Liver (tissue), 9 donors: ENCODE results near the gene NIP7. TPM values are rescaled to one million over a fixed set of nuclear protein-coding genes. Genes with fewer than 3 reads are reported as not detected.

Experiments
- DNase-seq: peaks from one replicate; pipeline ENCODE4 v3.0.0-alpha.2; 2017; ENCODE audit warnings: low spot score
- H3K27ac ChIP-seq, 2 donors: one replicate each; pipeline ENCODE4 v1.7.0; 2013; ENCODE audit warnings: inconsistent platforms in 2 of 2, low read length in 2 of 2, control low read depth in 1 of 2, low read depth in 1 of 2, mild to moderate bottlenecking in 1 of 2
- H3K27me3 ChIP-seq, 4 donors: one replicate each; pipeline versions ENCODE4 v1.6.1 to v1.7.0; 2013; ENCODE audit warnings: low read length in 3 of 4, inconsistent platforms in 1 of 4, mild to moderate bottlenecking in 1 of 4, moderate library complexity in 1 of 4; ENCODE audit not compliant: control insufficient read depth in 4 of 4, insufficient read depth in 4 of 4
- H3K36me3 ChIP-seq, 4 donors: one replicate each; pipeline versions ENCODE4 v1.6.1 to v1.7.0; 2013; ENCODE audit warnings: low read length in 3 of 4, mild to moderate bottlenecking in 3 of 4, low read depth in 1 of 4, moderate library complexity in 1 of 4; ENCODE audit not compliant: control insufficient read depth in 4 of 4, insufficient read depth in 3 of 4
- H3K4me1 ChIP-seq, 4 donors: one replicate each; pipeline versions ENCODE4 v1.6.1 to v1.7.0; 2013; ENCODE audit warnings: low read length in 3 of 4, mild to moderate bottlenecking in 3 of 4, moderate library complexity in 1 of 4; ENCODE audit not compliant: control insufficient read depth in 4 of 4, insufficient read depth in 4 of 4
- H3K4me3 ChIP-seq, 3 donors: one replicate each; pipeline versions ENCODE4 v1.6.1 to v1.7.0; 2013; ENCODE audit warnings: low read length in 3 of 3, control low read depth in 1 of 3, low read depth in 1 of 3, mild to moderate bottlenecking in 1 of 3
- H3K9ac ChIP-seq, 2 donors: one replicate each; pipeline ENCODE4 v1.7.0; 2013; ENCODE audit warnings: low read length in 2 of 2, mild to moderate bottlenecking in 2 of 2, moderate library complexity in 2 of 2, control low read depth in 1 of 2, low read depth in 1 of 2
- H3K9me3 ChIP-seq, 4 donors: one replicate each; pipeline versions ENCODE4 v1.6.1 to v1.7.0; 2013; ENCODE audit warnings: low read length in 3 of 4; ENCODE audit not compliant: control insufficient read depth in 4 of 4
- EGR1 ChIP-seq, 2 donors: IDR thresholded peaks; 2 replicates each; pipeline ENCODE4 v1.6.1; 2016 to 2018; ENCODE audit warnings: antibody characterized with exemption in 2 of 2, low read depth in 2 of 2
- FOXA1 ChIP-seq: IDR thresholded peaks from 2 replicates; pipeline ENCODE4 v1.6.1; 2016; ENCODE audit warnings: antibody characterized with exemption
- FOXA2 ChIP-seq: IDR thresholded peaks from 2 replicates; pipeline ENCODE4 v1.6.1; 2016; ENCODE audit warnings: antibody characterized with exemption
- GABPA ChIP-seq, 2 donors: IDR thresholded peaks in 1 of 2; conservative IDR thresholded peaks in 1 of 2; 2 replicates each; pipeline ENCODE4 v1.6.1; 2016; ENCODE audit warnings: antibody characterized with exemption in 2 of 2, mild to moderate bottlenecking in 1 of 2, moderate library complexity in 1 of 2
- HNF4A ChIP-seq, 2 donors: conservative IDR thresholded peaks; 2 replicates each; pipeline ENCODE4 v1.6.1; 2016; ENCODE audit warnings: antibody characterized with exemption in 2 of 2, mild to moderate bottlenecking in 2 of 2
- HNF4G ChIP-seq: IDR thresholded peaks from 2 replicates; pipeline ENCODE4 v1.6.1; 2016; ENCODE audit warnings: antibody characterized with exemption
- JUND ChIP-seq, 2 donors: IDR thresholded peaks; 2 replicates each; pipeline ENCODE4 v1.6.1; 2016; ENCODE audit warnings: antibody characterized with exemption in 2 of 2
- NR2F2 ChIP-seq: IDR thresholded peaks from 2 replicates; pipeline ENCODE4 v1.6.1; 2016; ENCODE audit warnings: antibody characterized with exemption
- RAD21 ChIP-seq, 2 donors: IDR thresholded peaks; 2 replicates each; pipeline ENCODE4 v1.6.1; 2016; ENCODE audit warnings: antibody characterized with exemption in 2 of 2, mild to moderate bottlenecking in 2 of 2
- RXRA ChIP-seq, 2 donors: IDR thresholded peaks; 2 replicates each; pipeline ENCODE4 v1.6.1; 2017 to 2018; ENCODE audit warnings: antibody characterized with exemption in 2 of 2, mild to moderate bottlenecking in 1 of 2
- SP1 ChIP-seq: IDR thresholded peaks from 2 replicates; pipeline ENCODE4 v1.6.1; 2018; ENCODE audit warnings: antibody characterized with exemption, mild to moderate bottlenecking
- TAF1 ChIP-seq: conservative IDR thresholded peaks from 2 replicates; pipeline ENCODE4 v1.6.1; 2016; ENCODE audit warnings: antibody characterized with exemption, mild to moderate bottlenecking
- YY1 ChIP-seq: IDR thresholded peaks from 2 replicates; pipeline ENCODE4 v1.6.1; 2016; ENCODE audit warnings: antibody characterized with exemption, mild to moderate bottlenecking
- WGBS: extraction: QIAGEN DNeasy Blood & Tissue Kit; methylation state at CpG from one replicate; pipeline ENCODE4 v1.1.7; 2013; 5-methylcytosine and 5-hydroxymethylcytosine counted together
- polyA plus RNA-seq, 2 donors: library from polyadenylated mRNA; stranded (reverse) in 1 of 2; unstranded in 1 of 2; fragments of 200-250 nt in 1 of 2; fragments of >200 nt in 1 of 2; fragmentation: Nextera tagmentation in 1 of 2; extraction: Ambion mirVana in 1 of 2; gene quantifications; one replicate each; pipeline versions ENCODE4 v1.2.1 to v1.2.3, GENCODE V29; 2013 to 2015
- total RNA-seq, 2 donors: library from RNA; depleted of rRNA; stranded (reverse); fragments of >200 nt; gene quantifications; one replicate each; pipeline ENCODE4 v1.2.3, GENCODE V29; 2014
- TF ChIP-seq, protein P1 (sequence below): IDR thresholded peaks from 2 replicates; pipeline ENCODE4 v1.6.1; 2016; ENCODE audit warnings: antibody characterized with exemption
- TF ChIP-seq, protein P2 (sequence below): IDR thresholded peaks from 2 replicates; pipeline ENCODE4 v1.6.1; 2016; ENCODE audit warnings: antibody characterized with exemption, mild to moderate bottlenecking
- TF ChIP-seq, protein P3 (sequence below): fragments of 150-350 bp; IDR thresholded peaks from 2 replicates; pipeline ENCODE4 v1.5.1; 2017; ENCODE audit warnings: improper control_type of control experiment, low read depth, low read length; ENCODE audit not compliant: missing input control
- TF ChIP-seq, protein P4 (sequence below): IDR thresholded peaks from 2 replicates; pipeline ENCODE4 v1.6.1; 2016; ENCODE audit warnings: antibody characterized with exemption
- TF ChIP-seq, protein P5 (sequence below): IDR thresholded peaks from 2 replicates; pipeline ENCODE4 v1.6.1; 2016; ENCODE audit warnings: antibody characterized with exemption
- donor health status: healthy.
- donor health status: healthy.
- donor health status: healthy.
- donor health status: healthy.
- donor health status: healthy.

Gene NIP7
- total and polyA plus RNA-seq, 4 donors = 7.4 to 14.0 (median 11.1) TPM

DNA sequence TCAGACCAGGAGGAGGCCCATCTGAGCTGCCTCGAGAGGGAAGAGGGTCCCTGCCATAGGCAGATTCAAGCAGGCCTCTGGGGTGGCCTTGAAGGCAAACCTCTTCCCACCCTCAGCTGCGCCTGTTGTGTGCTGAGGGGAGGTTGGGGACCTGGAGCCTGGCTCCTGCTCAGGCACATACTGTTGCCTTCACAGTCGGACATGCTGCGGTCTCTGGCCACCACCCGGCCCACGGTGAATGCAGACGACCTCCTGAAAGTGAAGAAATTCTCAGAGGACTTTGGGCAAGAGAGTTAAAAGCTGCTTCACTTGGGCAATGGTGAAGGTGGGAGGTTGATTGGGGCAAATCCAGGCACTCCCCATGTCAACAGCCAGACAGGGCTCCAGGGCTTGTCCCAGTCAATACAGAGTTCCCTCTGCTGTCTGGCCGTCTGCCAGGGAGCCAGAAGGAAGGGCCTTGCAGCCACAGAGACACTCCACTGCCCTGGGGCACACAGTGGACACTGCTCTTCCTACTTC is 15.5 kb upstream of the NIP7 start:
- peak; percentile 58 for DNase-seq
- peaks cover 18 to 65% (median 52%) of the 10 kb centered on the region in 4 donors for H3K4me1 ChIP-seq
- H3K27ac ChIP-seq = peak overlapping the region; percentile 60 to 87
- peak; percentile 50 for TF ChIP-seq YY1
- TF ChIP-seq RAD21 (IDR thresholded peaks at IDR 0.05) = peak; percentile 14 to 33
- TF ChIP-seq NR2F2 = peak; percentile 38
- TF ChIP-seq, protein P1, sequence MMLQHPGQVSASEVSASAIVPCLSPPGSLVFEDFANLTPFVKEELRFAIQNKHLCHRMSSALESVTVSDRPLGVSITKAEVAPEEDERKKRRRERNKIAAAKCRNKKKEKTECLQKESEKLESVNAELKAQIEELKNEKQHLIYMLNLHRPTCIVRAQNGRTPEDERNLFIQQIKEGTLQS = no peak
- TF ChIP-seq SP1 = peak; percentile 89
- TF ChIP-seq RXRA (IDR thresholded peaks at IDR 0.05) = peak; percentile 77 to 83
- TF ChIP-seq JUND (IDR thresholded peaks at IDR 0.05) = peak in 1 of 2 donors; percentile 16
- TF ChIP-seq FOXA1 = peak; percentile 75
- TF ChIP-seq, protein P2, sequence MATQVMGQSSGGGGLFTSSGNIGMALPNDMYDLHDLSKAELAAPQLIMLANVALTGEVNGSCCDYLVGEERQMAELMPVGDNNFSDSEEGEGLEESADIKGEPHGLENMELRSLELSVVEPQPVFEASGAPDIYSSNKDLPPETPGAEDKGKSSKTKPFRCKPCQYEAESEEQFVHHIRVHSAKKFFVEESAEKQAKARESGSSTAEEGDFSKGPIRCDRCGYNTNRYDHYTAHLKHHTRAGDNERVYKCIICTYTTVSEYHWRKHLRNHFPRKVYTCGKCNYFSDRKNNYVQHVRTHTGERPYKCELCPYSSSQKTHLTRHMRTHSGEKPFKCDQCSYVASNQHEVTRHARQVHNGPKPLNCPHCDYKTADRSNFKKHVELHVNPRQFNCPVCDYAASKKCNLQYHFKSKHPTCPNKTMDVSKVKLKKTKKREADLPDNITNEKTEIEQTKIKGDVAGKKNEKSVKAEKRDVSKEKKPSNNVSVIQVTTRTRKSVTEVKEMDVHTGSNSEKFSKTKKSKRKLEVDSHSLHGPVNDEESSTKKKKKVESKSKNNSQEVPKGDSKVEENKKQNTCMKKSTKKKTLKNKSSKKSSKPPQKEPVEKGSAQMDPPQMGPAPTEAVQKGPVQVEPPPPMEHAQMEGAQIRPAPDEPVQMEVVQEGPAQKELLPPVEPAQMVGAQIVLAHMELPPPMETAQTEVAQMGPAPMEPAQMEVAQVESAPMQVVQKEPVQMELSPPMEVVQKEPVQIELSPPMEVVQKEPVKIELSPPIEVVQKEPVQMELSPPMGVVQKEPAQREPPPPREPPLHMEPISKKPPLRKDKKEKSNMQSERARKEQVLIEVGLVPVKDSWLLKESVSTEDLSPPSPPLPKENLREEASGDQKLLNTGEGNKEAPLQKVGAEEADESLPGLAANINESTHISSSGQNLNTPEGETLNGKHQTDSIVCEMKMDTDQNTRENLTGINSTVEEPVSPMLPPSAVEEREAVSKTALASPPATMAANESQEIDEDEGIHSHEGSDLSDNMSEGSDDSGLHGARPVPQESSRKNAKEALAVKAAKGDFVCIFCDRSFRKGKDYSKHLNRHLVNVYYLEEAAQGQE = no peak
- TF ChIP-seq, protein P3, sequence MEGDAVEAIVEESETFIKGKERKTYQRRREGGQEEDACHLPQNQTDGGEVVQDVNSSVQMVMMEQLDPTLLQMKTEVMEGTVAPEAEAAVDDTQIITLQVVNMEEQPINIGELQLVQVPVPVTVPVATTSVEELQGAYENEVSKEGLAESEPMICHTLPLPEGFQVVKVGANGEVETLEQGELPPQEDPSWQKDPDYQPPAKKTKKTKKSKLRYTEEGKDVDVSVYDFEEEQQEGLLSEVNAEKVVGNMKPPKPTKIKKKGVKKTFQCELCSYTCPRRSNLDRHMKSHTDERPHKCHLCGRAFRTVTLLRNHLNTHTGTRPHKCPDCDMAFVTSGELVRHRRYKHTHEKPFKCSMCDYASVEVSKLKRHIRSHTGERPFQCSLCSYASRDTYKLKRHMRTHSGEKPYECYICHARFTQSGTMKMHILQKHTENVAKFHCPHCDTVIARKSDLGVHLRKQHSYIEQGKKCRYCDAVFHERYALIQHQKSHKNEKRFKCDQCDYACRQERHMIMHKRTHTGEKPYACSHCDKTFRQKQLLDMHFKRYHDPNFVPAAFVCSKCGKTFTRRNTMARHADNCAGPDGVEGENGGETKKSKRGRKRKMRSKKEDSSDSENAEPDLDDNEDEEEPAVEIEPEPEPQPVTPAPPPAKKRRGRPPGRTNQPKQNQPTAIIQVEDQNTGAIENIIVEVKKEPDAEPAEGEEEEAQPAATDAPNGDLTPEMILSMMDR = no peak
- TF ChIP-seq, protein P4, sequence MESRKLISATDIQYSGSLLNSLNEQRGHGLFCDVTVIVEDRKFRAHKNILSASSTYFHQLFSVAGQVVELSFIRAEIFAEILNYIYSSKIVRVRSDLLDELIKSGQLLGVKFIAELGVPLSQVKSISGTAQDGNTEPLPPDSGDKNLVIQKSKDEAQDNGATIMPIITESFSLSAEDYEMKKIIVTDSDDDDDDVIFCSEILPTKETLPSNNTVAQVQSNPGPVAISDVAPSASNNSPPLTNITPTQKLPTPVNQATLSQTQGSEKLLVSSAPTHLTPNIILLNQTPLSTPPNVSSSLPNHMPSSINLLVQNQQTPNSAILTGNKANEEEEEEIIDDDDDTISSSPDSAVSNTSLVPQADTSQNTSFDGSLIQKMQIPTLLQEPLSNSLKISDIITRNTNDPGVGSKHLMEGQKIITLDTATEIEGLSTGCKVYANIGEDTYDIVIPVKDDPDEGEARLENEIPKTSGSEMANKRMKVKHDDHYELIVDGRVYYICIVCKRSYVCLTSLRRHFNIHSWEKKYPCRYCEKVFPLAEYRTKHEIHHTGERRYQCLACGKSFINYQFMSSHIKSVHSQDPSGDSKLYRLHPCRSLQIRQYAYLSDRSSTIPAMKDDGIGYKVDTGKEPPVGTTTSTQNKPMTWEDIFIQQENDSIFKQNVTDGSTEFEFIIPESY = peak; percentile 37
- peak; percentile 77 for TF ChIP-seq FOXA2
- TF ChIP-seq GABPA (IDR thresholded peaks at IDR 0.05 in 1 of 2, conservative IDR thresholded peaks at IDR 0.05 in 1 of 2) = no peak
- TF ChIP-seq HNF4A (conservative IDR thresholded peaks at IDR 0.05) = peak; percentile 83 to 89
- no peak for TF ChIP-seq EGR1 (IDR thresholded peaks at IDR 0.05; ENCODE audit: low read depth in 2 of 2)
- TF ChIP-seq, protein P5, sequence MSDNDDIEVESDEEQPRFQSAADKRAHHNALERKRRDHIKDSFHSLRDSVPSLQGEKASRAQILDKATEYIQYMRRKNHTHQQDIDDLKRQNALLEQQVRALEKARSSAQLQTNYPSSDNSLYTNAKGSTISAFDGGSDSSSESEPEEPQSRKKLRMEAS = peak; percentile 20
- peak; percentile 69 for TF ChIP-seq HNF4G
- TF ChIP-seq TAF1 = no peak
- 43% methylated on average over 8 of the region's 8 CpGs for WGBS
- H3K27me3 ChIP-seq = no peaks in the 10 kb centered on the region
- H3K9ac ChIP-seq = peak overlapping the region in 1 of 2 donors; percentile 5
- no peaks in the 10 kb centered on the region for H3K9me3 ChIP-seq
- no peak overlapping the region for H3K4me3 ChIP-seq
- peaks cover 18 to 50% (median 33%) of the 10 kb centered on the region in 4 donors for H3K36me3 ChIP-seq
